ENCODE data around the gene RIC1. TPM values are rescaled to one million over a fixed set of nuclear protein-coding genes. Genes with fewer than 3 reads are reported as not detected.

The RIC1 gene
- total and polyA plus RNA-seq, 2 of the 4 experiments (the other 2 are of a cell fraction): 28.8 to 76.9 TPM

DNA sequence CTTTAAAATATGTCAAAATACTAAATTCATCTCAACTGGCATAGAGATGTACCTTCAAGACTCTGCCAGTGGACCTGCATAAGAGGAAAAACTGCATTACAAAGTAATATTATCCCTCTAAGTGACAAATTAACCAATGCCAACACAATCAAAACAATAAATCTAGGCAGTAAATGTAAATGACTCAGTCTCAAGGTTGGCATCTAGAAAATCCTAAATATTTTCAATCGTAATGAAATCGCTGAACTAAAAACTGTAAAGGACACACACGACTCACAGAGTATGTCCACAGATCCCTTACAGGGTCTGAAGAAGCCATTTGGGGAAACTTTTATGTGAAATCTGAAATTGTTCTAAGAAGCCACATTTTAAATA, 172.8 kb downstream of the RIC1 start:
- Histone ChIP-seq H2AFZ (replicated peaks; ENCODE audit: low read length, poor library complexity) (no peak overlapping the region), H3K9ac (ENCODE audit: low read depth, low read length) (no peak overlapping the region), H4K20me1 (ENCODE audit: insufficient read depth, low read length) (no peaks in the 10 kb centered on the region), H3K9me3 (ENCODE audit: control insufficient read depth, insufficient read depth, low read length) (no peaks in the 10 kb centered on the region), H2AK9ac (replicated peaks; ENCODE audit: low read depth, low read length, poor library complexity) (no peak overlapping the region), H3K9me1 (ENCODE audit: insufficient read depth, low read length) (no peaks in the 10 kb centered on the region), H3K4me3 (ENCODE audit: insufficient read depth, low read depth, low read length) (no peak overlapping the region), H3K4me1 (ENCODE audit: control insufficient read depth, insufficient read depth, low read length) (no peaks in the 10 kb centered on the region), H3K18ac (ENCODE audit: low read depth, low read length) (no peak overlapping the region), H3K56ac (ENCODE audit: extremely low read depth, insufficient read depth, low read length) (no peak overlapping the region), H4K8ac (ENCODE audit: low read depth in 2 of 2, low read length in 2 of 2) (no peak overlapping the region), H2BK15ac (ENCODE audit: low read depth, low read length) (no peak overlapping the region), H3K27me3 (ENCODE audit: control insufficient read depth, insufficient read depth, low read length) (no peaks in the 10 kb centered on the region), H2BK120ac (ENCODE audit: low read depth, low read length) (no peak overlapping the region), H2AK5ac (ENCODE audit: low read depth, low read length) (no peak overlapping the region), H3K36me3 (ENCODE audit: control insufficient read depth, insufficient read depth, low read length) (no peaks in the 10 kb centered on the region; the same call in 1 of the 2 replicates), H4K91ac (ENCODE audit: insufficient read depth, low read depth, low read length) (no peak overlapping the region), H3K79me1 (ENCODE audit: low read depth in 1 of 2, low read length in 2 of 2) (no peaks in the 10 kb centered on the region), H3K27ac (ENCODE audit: insufficient read depth, low read length) (no peak overlapping the region), H2BK20ac (ENCODE audit: low read depth, low read length) (no peak overlapping the region), H2BK5ac (ENCODE audit: low read depth, low read length, poor library complexity, severe bottlenecking) (no peak overlapping the region), H3K14ac (replicated peaks; ENCODE audit: low read depth, low read length) (no peak overlapping the region), H3K23ac (ENCODE audit: low read depth, low read length) (no peak overlapping the region), H4K5ac (ENCODE audit: low read depth, low read length) (no peak overlapping the region), H3K4me2 (ENCODE audit: low read depth, low read length) (no peak overlapping the region), H3K4ac (ENCODE audit: low read depth, low read length) (no peak overlapping the region)
- ATAC-seq (ENCODE audit: low read depth) (no peak), DNase-seq (no peak)
- TF ChIP-seq, protein P1, sequence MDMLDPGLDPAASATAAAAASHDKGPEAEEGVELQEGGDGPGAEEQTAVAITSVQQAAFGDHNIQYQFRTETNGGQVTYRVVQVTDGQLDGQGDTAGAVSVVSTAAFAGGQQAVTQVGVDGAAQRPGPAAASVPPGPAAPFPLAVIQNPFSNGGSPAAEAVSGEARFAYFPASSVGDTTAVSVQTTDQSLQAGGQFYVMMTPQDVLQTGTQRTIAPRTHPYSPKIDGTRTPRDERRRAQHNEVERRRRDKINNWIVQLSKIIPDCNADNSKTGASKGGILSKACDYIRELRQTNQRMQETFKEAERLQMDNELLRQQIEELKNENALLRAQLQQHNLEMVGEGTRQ (IDR thresholded peaks at IDR 0.05; ENCODE audit: low read depth, low read length): no peak
- TF ChIP-seq RAD21 (IDR thresholded peaks at IDR 0.05; ENCODE audit: low read length) (no peak), SMC3 (IDR thresholded peaks at IDR 0.05; ENCODE audit: low read depth, low read length) (no peak), MXI1 (IDR thresholded peaks at IDR 0.05; ENCODE audit: borderline replicate concordance, low read depth, low read length) (no peak), RFX5 (IDR thresholded peaks at IDR 0.05; ENCODE audit: low read depth, low read length) (no peak), POLR2A (IDR thresholded peaks at IDR 0.05; ENCODE audit: low read depth, low read length) (no peak), FOS (IDR thresholded peaks at IDR 0.05; ENCODE audit: low read depth, low read length) (no peak), NFE2L2 (IDR thresholded peaks at IDR 0.05; ENCODE audit: low read depth, low read length) (no peak)
- TF ChIP-seq, protein P2, sequence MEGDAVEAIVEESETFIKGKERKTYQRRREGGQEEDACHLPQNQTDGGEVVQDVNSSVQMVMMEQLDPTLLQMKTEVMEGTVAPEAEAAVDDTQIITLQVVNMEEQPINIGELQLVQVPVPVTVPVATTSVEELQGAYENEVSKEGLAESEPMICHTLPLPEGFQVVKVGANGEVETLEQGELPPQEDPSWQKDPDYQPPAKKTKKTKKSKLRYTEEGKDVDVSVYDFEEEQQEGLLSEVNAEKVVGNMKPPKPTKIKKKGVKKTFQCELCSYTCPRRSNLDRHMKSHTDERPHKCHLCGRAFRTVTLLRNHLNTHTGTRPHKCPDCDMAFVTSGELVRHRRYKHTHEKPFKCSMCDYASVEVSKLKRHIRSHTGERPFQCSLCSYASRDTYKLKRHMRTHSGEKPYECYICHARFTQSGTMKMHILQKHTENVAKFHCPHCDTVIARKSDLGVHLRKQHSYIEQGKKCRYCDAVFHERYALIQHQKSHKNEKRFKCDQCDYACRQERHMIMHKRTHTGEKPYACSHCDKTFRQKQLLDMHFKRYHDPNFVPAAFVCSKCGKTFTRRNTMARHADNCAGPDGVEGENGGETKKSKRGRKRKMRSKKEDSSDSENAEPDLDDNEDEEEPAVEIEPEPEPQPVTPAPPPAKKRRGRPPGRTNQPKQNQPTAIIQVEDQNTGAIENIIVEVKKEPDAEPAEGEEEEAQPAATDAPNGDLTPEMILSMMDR (conservative IDR thresholded peaks at IDR 0.05; ENCODE audit: low read depth, low read length): no peak
- dilution Hi-C loops (cut with HindIII; ENCODE audit: low sequenced_read_pairs, unreplicated experiment): no loop called here
- in situ Hi-C loops (cut with MboI; ENCODE audit: low sequenced_read_pairs): no loop called here
- CTCF ChIA-PET: no interaction called here
- BruUV-seq (replicated peaks): no TSS peak
- intact Hi-C loops (cut with micrococcal nuclease): no loop called here
- no CpG with 5 or more reads among the region's 3 CpGs for WGBS, 2 experiments (ENCODE audit: extremely low coverage in 2 of 2, insufficient read length in 1 of 2)
- POLR2A ChIA-PET (ENCODE audit: unreplicated experiment): no interaction called here
